Measurements from ENCODE around the gene RGS19.

RGS19 gene

DNA sequence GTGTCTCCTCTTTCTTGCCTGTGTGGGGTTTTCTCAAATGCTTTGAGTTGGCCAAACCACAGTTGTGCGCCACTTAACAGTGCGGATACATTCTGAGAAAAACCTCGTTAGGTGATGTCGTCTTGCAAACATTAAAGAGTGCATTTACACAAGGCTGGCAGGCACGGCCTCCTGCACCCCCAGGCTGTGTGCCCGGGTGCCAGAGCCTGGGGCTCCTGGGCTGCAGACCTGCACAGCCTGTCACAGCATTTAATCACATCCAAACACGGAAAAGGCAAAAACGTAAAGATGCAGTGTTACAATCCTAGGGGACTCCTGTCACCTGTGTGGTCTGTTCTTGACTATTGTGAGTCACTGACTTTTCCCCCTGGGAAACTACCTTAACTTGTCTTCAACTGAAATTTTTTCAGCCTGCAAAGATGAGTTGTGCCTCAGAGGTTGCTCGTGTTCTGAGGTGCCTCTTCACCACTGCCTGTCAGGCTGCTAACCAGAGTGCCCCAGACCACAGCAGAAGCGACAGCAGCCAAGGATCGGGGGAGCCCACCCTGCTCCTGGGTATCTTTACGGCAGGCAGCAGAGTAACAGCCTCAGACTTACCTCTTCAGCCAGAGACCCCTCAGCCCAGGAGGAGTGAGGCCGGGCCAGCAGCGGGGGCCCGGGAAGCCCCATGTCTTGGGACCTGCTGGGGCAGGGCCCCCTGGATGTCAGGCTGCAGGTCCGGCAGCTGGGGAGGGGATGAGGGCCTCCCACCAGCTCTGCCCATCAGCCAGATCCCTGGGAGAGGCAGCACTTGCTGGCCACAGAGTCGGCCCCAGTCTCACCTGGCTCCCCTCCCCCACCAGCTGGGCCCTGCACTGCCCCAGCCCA lies 44.0 kb downstream of the RGS19 start:
- no peak for DNase-seq (ENCODE audit: low read depth in 2 of 2)

DNA sequence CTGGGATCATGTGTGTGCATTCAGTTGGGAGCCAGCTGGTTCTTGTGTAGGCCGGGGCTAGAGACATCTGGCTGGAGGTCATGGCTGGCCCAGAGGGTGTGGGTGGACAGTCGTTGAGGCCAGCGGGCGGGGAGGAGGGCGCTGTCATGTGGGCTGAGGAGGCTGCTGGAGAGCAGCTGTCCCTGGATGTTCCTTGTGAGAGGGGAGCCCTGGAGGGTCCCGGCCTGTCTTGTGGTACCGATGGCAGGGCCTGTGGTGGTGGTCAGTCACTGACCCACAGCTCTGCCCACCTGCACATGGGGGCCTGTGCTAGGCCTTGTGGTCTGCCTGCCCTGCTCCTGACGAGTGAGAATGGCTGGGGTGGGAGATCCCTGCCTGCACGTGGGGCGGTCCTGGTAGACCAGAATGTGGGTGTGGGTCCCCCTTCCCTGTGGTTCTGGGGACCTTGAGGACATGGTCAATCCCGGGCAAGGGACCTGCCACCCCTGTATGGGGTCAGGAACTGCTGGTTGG lies 45.3 kb downstream of the RGS19 start:
- no peak for DNase-seq (ENCODE audit: low read depth in 2 of 2)

DNA sequence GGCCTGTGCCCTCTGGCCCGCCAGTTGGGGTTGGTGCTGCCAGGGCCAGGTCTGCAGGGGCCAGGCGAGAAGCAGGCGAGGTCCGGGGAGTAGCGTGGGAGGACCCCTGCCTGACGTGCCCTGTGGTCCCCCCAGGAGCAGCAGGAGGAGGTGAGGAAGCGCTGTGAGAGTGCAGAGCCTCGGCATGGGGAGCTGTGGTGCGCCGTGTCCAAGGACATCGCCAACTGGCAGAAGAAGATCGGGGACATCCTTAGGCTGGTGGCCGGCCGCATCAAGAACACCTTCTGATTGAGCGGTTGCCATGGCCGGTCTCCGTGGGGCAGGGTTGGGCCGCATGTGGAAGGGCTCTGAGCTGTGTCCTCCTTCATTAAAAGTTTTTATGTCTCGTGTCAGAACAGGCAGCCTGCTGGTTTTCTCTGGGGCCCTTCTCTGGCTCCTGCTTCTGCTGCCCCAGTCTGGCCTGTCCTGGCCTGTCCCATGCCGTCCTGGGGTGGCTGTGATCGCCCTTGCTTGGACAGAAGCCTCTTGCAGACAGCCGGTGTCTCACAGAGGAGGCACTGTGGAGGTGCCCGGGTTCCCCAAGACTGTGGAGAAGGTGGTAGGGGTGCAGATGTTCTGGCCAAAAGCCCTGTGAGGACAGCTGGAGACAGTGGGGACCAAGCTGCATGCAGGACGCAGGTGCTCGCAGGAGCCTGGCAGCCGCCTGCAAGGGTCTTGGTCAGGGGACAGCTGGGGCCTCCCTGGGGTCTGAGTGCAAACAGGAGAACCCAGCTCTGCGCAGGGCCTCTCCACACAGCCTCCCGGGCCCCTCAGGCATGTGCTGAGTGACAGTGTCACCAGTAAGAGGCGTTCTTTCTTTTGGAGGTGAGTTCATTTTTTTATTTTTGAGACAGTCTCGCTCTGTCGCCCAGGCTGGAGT lies 46.4 kb downstream of the RGS19 start:
- DNase-seq (ENCODE audit: low read depth in 2 of 2) = no peak

DNA sequence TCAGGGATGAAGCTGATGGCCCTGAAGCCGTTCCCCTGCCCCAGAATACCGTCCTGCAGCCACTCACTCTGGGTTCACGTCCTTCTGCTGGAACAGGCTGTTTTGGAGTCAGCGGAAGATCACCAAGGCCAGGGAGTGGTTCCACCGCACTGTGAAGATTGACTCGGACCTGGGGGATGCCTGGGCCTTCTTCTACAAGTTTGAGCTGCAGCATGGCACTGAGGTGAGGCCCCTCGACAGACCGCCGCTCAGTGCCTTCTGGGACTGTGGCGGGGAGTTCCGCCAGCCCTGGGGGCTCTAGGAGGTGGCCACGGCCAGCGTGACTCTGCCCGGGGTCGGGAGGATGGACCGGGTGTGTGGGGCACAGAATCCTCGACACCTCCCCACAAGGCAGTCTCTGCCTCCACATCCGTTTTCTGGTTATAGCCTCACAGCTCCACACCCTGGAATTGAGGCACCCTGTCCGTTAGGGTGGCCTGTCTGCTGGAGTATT lies 47.5 kb downstream of the RGS19 start:
- no peak for DNase-seq (ENCODE audit: low read depth in 2 of 2)

DNA sequence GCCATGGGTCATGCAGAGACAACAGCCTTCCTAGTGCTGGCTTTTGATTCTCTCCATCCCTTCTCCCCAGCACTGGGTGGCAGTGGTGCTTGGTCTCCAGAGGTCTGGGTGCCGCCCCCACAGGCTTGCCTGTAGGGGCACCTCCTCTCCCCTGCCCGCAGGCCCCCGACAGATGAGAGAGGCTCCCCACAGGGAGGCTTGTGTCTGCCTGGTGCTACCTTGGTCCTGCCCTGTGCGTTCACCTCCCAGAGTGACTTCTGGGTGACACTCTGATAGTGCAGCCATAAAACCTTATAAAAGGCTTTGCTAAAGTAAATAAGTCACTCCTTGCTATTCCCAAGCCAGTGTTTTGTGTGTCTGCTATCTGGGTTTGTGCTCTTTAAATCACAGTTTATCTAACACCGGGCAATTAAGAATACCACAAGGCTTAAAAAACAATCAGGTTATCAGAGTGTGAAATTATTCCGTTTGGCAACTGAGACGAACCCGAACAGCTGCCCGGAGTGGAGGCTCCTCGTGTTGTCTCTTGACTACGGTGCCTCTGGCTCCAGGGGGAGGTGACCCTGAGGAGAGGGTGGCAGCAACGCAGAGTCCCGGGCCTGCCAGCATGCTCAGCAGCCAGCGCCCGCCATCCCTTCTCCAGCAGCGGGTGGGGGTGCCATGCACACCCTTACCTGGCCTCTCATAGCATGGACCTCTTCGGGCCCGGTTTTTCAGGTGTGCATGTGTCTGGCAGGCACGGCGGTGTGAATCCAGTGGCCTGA lies 48.8 kb downstream of the RGS19 start:
- DNase-seq (ENCODE audit: low read depth in 2 of 2) = no peak

DNA sequence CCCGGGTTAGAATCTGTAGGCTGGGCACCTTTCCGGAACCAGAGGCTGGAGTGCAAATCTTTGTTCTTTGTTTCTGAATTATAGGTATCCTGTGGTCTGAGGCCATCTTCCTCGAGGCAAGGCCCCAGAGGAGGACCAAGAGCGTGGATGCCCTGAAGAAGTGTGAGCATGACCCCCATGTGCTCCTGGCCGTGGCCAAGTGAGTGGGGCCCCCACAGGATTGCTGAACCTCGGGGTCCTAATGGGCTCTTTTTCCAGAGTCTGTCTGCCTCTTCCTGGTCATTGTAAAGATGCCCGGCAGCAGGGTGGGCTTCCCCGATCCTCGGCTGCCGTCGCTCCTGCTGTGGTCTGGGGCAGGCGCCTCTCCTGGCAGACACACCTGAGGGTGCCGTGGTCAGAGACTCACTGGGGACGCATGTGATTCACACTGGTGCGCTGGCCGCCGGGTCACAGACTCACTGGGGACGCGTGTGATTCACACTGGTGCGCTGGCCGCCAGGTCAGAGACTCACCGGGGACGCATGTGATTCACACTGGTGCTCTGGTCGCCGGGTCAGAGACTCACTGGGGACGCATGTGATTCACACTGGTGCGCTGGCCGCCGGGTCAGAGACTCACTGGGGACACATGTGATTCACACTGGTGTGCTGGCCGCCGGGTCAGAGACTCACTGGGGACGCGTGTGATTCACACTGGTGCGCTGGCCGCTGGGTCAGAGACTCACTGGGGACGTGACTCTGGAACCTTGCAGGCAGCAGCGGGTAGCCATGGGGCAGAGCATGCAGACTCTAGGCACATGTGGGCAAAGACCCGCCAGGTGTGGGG lies 49.8 kb downstream of the RGS19 start:
- no peak for DNase-seq (ENCODE audit: low read depth in 2 of 2)

DNA sequence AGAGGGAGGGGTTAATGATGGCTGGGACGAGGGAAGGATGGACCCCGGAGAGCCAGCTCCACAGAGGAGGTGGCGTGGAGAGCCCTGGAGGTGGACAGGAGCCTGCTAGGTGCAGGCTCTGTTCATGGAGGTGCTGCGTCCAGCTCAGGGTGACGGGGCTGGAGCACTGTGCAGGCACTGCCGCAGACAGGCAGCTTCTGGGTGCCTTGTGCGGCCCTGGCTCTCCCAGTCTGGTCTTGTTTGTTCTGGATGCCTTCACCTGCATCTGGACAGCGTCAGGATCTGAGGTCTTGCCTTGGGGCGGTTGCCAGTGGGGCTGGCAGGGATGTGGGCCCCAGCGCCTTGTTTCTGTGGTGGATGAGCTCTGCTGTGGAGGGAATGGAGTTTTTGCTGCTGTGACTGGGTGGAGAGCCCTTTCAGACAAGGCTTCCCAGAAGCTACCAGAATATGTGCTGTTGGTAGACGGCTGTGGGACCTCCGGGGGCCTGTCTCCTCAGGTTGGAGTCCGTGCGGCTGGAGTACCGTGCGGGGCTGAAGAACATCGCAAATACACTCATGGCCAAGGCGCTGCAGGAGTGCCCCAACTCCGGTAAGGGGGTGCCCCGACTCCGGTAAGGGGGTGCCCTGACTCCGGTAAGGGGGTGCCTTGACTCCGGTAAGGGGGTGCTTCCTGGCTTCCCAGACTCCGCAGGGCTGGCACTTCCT lies 51.2 kb downstream of the RGS19 start:
- DNase-seq (ENCODE audit: low read depth in 2 of 2) = no peak

DNA sequence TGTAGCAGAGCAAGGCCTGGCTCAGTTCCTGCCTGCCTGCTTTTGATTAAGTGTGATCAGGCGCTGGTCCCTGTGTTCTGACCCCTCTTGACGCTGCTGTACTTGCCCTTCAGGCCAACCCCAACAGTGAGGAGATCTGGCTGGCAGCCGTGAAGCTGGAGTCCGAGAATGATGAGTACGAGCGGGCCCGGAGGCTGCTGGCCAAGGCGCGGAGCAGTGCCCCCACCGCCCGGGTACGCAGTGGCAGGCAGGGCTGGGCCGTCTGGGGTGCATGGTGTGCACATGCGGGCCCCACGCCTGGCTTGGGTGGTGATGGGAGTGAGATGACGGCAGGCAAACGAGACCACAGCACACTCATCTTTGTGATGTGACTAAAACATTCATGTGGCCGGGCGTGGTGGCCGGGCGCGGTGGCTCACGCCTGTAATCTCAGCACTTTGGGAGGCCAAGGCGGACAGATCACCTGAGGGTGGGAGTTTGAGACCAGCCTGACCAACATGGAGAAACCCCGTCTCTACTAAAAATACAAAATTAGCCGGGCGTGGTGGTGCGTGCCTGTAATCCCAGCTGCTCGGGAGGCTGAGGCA lies 53.4 kb downstream of the RGS19 start:
- no peak for DNase-seq (ENCODE audit: low read depth in 2 of 2)

DNA sequence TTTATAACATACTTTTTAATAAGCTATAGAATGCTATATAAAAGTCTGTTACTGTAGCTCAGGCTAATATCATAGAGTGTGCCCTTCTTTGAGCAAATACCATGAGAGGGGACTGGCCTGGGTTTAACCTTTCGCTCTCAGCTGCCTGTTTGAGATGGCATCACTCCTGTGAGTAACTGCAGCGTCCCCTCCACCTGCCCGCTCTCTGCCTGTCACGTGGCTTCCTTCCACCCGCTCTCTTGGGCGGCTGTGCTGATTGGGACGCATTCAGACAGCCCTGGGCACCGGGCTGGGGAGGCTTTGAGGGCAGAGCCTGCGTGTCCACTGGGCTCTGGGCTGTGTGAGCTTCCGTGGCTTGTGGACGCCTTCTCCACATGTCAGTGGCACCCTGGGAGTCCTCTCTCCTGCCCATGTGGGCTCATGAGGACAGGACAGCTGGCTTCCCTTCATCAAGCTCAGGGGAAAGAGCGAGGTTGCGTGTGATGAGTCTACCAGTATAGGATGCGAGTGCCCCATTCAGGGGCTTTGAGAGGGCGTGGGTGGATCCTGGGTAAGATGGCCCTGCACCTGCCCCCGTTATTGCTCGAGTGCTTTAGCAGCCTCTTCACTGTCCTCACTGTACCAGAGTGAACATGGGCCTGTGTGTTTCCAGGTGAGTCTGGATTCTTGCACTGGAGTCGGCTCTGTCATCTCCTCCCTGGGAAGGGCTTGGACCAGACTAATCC lies 54.1 kb downstream of the RGS19 start:
- DNase-seq (ENCODE audit: low read depth in 2 of 2) = no peak

DNA sequence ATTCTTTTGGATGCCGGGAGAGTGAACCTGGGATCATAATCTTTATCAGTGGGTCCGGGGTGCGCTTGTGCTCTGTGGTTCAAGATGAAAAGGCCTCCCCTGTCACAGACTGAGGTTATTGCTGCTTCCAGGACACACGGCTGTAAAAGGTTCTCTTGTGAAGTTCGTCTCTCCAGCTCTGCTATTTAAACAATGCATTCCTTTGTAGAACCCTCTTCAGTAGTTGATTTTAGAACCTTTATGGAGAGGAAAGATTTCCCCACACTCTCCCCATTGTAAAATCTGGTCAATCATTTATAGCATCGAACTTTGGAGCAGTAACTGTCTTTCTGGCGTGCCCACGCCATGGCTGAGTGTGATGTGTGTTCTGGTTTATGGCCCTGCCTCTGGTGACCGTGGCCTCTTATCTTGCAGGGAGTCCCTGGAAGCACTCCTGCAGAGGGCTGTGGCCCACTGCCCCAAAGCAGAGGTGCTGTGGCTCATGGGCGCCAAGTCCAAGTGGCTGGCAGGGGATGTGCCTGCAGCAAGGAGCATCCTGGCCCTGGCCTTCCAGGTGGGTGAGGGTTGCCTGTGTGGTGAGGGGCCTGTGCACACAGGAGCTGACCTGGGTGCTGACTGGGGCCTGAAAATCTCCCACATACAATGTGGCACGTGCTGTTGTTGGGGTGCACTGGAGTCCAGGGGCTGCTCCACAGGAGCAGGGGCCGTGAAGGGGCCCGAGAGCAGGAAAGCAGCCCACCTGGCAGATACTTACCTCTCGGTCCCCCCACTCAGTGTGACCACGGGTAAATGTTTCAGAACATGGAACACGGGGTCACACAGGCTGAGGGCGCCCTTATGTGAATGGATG lies 55.0 kb downstream of the RGS19 start:
- no peak for DNase-seq (ENCODE audit: low read depth in 2 of 2)

DNA sequence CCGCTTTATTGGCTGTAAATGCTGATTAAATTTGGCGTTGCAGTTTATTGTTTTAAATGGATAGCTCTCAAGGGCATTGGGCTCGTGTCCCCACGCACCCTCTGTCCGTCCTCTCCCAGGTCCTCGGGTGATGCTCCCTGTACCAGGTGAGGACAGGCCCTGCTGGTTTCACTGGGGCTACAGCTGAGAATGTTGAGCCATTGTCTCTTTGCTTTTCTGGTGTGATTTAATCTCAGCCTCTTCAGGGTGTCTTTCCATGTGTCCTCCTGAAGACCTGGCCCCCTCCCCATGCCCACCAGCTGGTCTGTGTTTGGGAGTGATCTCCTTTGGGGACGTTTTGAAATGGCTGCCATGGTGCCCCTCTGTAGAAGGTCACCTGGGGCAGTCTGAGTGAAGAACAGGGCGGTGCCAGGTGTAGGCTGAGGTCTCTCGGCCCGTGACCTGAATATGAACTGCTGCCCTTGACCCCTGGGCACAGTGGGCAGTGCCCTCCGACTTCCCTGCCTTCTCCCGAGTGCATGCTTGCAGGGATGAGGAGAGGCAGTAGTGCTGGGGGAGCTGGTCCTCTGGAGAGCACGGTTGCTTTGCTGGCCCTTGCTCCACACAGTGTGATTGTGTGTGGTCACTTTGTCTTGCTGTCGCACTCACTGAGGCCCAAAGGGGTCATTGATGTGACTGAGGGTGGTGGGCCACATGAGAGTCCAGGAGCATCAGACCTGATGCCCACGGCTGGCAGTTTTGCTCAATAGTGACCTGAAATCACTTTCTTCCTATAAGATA lies 55.8 kb downstream of the RGS19 start:
- no peak for DNase-seq (ENCODE audit: low read depth in 2 of 2)

All from activated CD8-positive, alpha-beta memory T cell treated with anti-CD3 and anti-CD28 coated beads for 4 hours (primary cell).